NCI-H2107 (cell line): ENCODE measurements around the gene VMAC.
A peak's percentile ranks its signal among the peaks of the same experiment; 100 is the strongest.
"Not testable (repeated sequence)": the region's sequence is repeated elsewhere in the genome, so short reads cannot be mapped to it uniquely, and the experiment has no call there.

Experiments used
- DNase-seq: peaks from one replicate; lab custom pipeline; 2025; lab: John Stamatoyannopoulos, UW

The VMAC gene

GRCh38 chr19:5904352-5905113, at the start of gene VMAC:
TSS of gene VMAC (plus strand) at chr19:5904872. CDS start at chr19:5904891, 19 bp downstream.
- DNase-seq = peak; percentile 100

- not testable (repeated sequence) for DNase-seq
Observed at GRCh38 chr19:5855151-5855550, 49.5 kb upstream of the VMAC start.

GRCh38 chr19:5857203-5858081, 47.2 kb upstream of the VMAC start:
- no peak for DNase-seq

- DNase-seq = no peak
Observed at GRCh38 chr19:5863030-5863665, 41.5 kb upstream of the VMAC start.

GRCh38 chr19:5864013-5864720, 40.5 kb upstream of the VMAC start:
- DNase-seq = no peak

- no peak for DNase-seq
Observed at GRCh38 chr19:5864725-5865486, 39.8 kb upstream of the VMAC start.

GRCh38 chr19:5865772-5866171, 38.9 kb upstream of the VMAC start:
- DNase-seq = no peak

- DNase-seq = no peak
Observed at GRCh38 chr19:5867201-5868136, 37.2 kb upstream of the VMAC start.

- DNase-seq = no peak
Observed at GRCh38 chr19:5870986-5871394, 33.7 kb upstream of the VMAC start.

GRCh38 chr19:5873617-5874199, 31.0 kb upstream of the VMAC start:
- no peak for DNase-seq

- not testable (repeated sequence) for DNase-seq
Observed at GRCh38 chr19:5874496-5874895, 30.2 kb upstream of the VMAC start.

GRCh38 chr19:5877427-5877826, 27.2 kb upstream of the VMAC start:
- no peak for DNase-seq

- no peak for DNase-seq
Observed at GRCh38 chr19:5877882-5878281, 26.8 kb upstream of the VMAC start.

- DNase-seq = no peak
Observed at GRCh38 chr19:5880196-5880595, 24.5 kb upstream of the VMAC start.

GRCh38 chr19:5880604-5881078, 24.0 kb upstream of the VMAC start:
- DNase-seq = no peak

- DNase-seq = peak; percentile 32
Observed at GRCh38 chr19:5881543-5882299, 23.0 kb upstream of the VMAC start.

GRCh38 chr19:5882421-5882968, 22.2 kb upstream of the VMAC start:
- DNase-seq = no peak

GRCh38 chr19:5883157-5883873, 21.4 kb upstream of the VMAC start:
- not testable (repeated sequence) for DNase-seq
